MM.1S (cell line): Measurements from ENCODE around the gene NR6A1.

Experiments
- EZH2 ChIP-seq: fragments of 300-600 bp; sonication (generic); optimal IDR thresholded peaks from 2 replicates; pipeline ENCODE3; 2017; ENCODE audit warnings: low read depth, mild to moderate bottlenecking, antibody characterized with exemption, low read length, mixed read lengths
- TF ChIP-seq, protein P1 (sequence below): fragments of 300-600 bp; sonication (generic); IDR thresholded peaks from 2 replicates; pipeline ENCODE4 v1.5.1; 2016; ENCODE audit warnings: antibody characterized with exemption, low read length, mixed read lengths

DNA sequence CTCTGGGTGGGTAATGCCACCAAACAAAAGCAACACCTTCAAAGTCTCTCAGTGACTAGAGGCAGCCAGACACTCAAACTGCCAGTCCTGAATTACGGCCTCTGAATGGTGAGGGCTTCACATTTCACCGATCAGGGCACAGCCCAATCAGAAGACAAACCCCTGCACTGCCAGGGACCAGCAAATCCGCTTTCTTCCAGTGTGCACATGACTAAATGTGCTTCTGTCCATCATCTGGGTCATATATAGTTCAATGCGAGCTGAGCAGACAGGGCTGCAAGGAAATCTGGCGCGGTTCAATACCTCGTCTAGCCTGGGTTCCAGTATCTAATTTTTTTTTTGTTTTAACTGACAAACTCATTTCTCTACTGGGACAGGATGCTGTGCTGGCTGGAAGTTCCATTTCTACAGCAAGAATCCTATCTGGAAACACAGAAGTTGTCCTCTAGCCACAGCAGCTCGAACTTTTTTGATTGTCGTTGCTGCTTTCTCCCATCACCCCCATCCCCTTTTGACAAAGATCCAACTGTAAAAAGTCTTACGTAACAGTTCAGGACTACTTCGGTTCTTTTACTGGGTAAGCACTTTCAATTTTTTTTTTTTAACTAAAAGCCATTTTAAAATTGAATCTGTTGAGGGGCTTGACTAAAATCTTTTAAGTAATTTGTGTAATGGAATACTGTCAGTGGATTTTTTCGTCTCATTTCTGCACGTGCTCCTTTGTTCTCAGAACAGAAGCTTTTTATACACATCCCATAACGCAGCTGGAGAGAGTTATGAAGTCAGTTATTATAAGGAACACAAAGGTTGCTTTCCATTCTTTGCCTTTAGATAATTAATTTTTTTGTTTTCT lies 112.7 kb downstream of the NR6A1 start:
- TF ChIP-seq EZH2 = no peak
- TF ChIP-seq, protein P1, sequence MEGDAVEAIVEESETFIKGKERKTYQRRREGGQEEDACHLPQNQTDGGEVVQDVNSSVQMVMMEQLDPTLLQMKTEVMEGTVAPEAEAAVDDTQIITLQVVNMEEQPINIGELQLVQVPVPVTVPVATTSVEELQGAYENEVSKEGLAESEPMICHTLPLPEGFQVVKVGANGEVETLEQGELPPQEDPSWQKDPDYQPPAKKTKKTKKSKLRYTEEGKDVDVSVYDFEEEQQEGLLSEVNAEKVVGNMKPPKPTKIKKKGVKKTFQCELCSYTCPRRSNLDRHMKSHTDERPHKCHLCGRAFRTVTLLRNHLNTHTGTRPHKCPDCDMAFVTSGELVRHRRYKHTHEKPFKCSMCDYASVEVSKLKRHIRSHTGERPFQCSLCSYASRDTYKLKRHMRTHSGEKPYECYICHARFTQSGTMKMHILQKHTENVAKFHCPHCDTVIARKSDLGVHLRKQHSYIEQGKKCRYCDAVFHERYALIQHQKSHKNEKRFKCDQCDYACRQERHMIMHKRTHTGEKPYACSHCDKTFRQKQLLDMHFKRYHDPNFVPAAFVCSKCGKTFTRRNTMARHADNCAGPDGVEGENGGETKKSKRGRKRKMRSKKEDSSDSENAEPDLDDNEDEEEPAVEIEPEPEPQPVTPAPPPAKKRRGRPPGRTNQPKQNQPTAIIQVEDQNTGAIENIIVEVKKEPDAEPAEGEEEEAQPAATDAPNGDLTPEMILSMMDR = no peak
